Endothelial cell (in vitro differentiated cells): ENCODE results near the gene TJP1. TPM values are rescaled to one million over a fixed set of nuclear protein-coding genes. Genes with fewer than 3 reads are reported as not detected.

Experiments
- DNase-seq: peaks from one replicate; pipeline ENCODE4 v3.0.0; 2021; ENCODE audit warnings: low spot score
- H3K27ac Mint-ChIP-seq: one replicate; pipeline ENCODE4 v1.8.0; 2021; ENCODE audit warnings: mixed read lengths, inconsistent platforms; ENCODE audit not compliant: unreplicated experiment
- H3K27me3 Mint-ChIP-seq: one replicate; pipeline ENCODE4 v1.8.0; 2021; ENCODE audit warnings: mild to moderate bottlenecking, moderate library complexity, mixed read lengths, inconsistent platforms; ENCODE audit not compliant: unreplicated experiment
- H3K36me3 Mint-ChIP-seq: one replicate; pipeline ENCODE4 v1.8.0; 2021; ENCODE audit warnings: mild to moderate bottlenecking, low read depth, mixed read lengths, inconsistent platforms; ENCODE audit not compliant: unreplicated experiment
- H3K4me1 Mint-ChIP-seq: one replicate; pipeline ENCODE4 v1.8.0; 2021; ENCODE audit warnings: mild to moderate bottlenecking, mixed read lengths, inconsistent platforms; ENCODE audit not compliant: unreplicated experiment
- H3K4me3 Mint-ChIP-seq: one replicate; pipeline ENCODE4 v1.8.0; 2021; ENCODE audit warnings: mild to moderate bottlenecking, mixed read lengths, inconsistent platforms; ENCODE audit not compliant: unreplicated experiment
- H3K9me3 Mint-ChIP-seq: one replicate; pipeline ENCODE4 v1.8.0; 2021; ENCODE audit warnings: mixed read lengths, inconsistent platforms; ENCODE audit not compliant: unreplicated experiment
- total RNA-seq: library from RNA; stranded (reverse); fragmentation: NEBNext Ultra II Directional; extraction: Animal tissue kit (Norgen Biotek cat#: 25700); gene quantifications from one replicate; pipeline ENCODE4 v1.2.1, GENCODE V29; 2021; ENCODE audit not compliant: unreplicated experiment
- TF ChIP-seq, protein P1 (sequence below): fragments of 200-600 bp; sonication (generic); IDR thresholded peaks from one replicate; pipeline ENCODE4 v1.5.0; 2021; ENCODE audit warnings: antibody characterized with exemption; ENCODE audit not compliant: unreplicated experiment

Gene TJP1
- total RNA-seq, 1 donor from 2014 or later, result 473 TPM

DNA sequence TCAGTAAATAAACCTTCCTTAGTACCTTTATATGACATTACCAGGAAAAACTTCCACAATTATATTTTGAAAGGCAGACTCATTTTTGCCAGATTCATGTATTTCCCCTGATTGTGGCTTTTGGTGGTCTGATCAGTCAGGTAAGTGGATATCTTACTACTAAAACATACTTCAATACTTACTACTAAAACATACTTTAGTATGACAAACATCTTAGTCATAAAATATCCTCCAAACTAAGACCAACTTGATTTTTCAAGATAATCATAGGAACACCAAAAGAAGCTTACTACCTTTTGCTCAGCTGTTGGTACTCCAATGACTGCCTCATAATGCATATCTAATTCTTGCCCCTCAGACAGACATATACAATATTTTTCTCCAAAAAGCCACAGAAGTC, 9.3 kb downstream of the TJP1 start:
- H3K9me3 Mint-ChIP-seq, result no peaks in the 10 kb centered on the region
- peak overlapping the region; percentile 64 for H3K27ac Mint-ChIP-seq
- peak overlapping the region; percentile 16 for H3K4me3 Mint-ChIP-seq
- peaks cover 15% of the 10 kb centered on the region for H3K36me3 Mint-ChIP-seq
- H3K27me3 Mint-ChIP-seq, result peaks cover 4% of the 10 kb centered on the region
- TF ChIP-seq, protein P1, sequence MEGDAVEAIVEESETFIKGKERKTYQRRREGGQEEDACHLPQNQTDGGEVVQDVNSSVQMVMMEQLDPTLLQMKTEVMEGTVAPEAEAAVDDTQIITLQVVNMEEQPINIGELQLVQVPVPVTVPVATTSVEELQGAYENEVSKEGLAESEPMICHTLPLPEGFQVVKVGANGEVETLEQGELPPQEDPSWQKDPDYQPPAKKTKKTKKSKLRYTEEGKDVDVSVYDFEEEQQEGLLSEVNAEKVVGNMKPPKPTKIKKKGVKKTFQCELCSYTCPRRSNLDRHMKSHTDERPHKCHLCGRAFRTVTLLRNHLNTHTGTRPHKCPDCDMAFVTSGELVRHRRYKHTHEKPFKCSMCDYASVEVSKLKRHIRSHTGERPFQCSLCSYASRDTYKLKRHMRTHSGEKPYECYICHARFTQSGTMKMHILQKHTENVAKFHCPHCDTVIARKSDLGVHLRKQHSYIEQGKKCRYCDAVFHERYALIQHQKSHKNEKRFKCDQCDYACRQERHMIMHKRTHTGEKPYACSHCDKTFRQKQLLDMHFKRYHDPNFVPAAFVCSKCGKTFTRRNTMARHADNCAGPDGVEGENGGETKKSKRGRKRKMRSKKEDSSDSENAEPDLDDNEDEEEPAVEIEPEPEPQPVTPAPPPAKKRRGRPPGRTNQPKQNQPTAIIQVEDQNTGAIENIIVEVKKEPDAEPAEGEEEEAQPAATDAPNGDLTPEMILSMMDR, result no peak
- H3K4me1 Mint-ChIP-seq, result peaks cover 85% of the 10 kb centered on the region
- DNase-seq, result no peak

- Mint-ChIP-seq H3K27me3 (peaks cover 3% of the 10 kb centered on the region), H3K4me3 (peak overlapping the region; percentile 3), H3K36me3 (peaks cover 15% of the 10 kb centered on the region), H3K4me1 (peaks cover 86% of the 10 kb centered on the region), H3K27ac (peak overlapping the region; percentile 58), H3K9me3 (no peaks in the 10 kb centered on the region)
- TF ChIP-seq, protein P1, result no peak
- DNase-seq, result no peak
These were observed 9.9 kb downstream of the TJP1 start for GRCh38 chr15:29812384-29812694.

DNA sequence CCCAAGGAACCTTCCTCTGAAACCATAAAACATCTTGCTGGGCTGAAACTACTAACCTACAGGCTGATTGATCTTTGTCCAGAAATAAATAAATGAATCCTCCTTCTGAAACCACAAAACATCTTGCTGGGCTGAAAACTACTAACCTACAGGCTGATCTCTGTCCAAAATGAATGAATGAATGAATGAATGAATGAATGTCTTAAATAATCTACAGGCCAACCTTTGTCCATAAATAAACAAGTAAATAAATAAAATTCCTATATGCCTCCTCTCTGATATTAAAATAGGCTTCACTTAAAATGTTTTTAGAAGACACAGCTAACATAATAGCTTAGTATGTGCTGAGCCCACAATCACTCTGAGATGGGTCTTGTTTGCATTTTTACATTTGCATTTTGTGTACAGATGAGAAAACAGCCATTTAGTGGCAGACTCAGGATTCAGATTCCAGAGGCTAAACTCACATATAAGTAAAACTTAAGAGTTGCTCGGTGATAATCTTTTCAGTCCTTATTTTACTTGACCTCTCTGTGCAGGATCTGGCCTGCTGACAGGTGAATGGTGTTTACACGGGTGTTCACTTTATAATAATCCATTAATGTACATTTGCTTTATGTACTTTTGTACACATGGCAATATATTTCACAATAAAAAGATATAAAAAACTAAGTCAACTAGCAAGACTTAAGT, 10.4 kb downstream of the TJP1 start:
- Mint-ChIP-seq H3K4me1 (peaks cover 86% of the 10 kb centered on the region), H3K27me3 (peaks cover 3% of the 10 kb centered on the region), H3K36me3 (peaks cover 15% of the 10 kb centered on the region), H3K4me3 (peak overlapping the region; percentile 28), H3K9me3 (no peaks in the 10 kb centered on the region), H3K27ac (peak overlapping the region; percentile 19)
- TF ChIP-seq, protein P1, result no peak
- DNase-seq, result no peak

DNA sequence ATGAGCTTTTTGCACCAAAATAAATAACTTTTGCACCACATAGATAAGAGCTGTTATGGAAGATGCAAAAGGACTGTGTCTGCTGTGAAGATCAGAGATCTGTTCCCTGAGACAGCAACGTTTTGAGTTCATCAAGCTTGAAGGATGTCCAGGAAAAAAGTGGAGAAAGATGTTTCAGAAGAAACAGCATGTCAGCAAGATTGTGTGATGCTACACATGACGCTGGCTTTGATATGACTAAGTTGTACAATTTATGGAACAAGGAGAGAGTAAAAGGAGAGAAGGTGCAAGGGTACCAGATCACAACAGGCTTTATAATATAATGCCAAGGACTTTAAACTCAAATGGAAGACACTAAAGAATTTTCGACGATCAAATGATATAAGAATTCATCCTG, 16.6 kb downstream of the TJP1 start:
- no peaks in the 10 kb centered on the region for H3K9me3 Mint-ChIP-seq

More for the DNA sequence above, 16.6 kb downstream of the TJP1 start:
- DNase-seq, result no peak
- TF ChIP-seq, protein P1, result no peak
- H3K36me3 Mint-ChIP-seq, result peaks cover 12% of the 10 kb centered on the region
- H3K27ac Mint-ChIP-seq, result peak overlapping the region; percentile 20
- H3K27me3 Mint-ChIP-seq, result peaks cover 8% of the 10 kb centered on the region
- H3K4me1 Mint-ChIP-seq, result peaks cover 78% of the 10 kb centered on the region
- H3K4me3 Mint-ChIP-seq, result peak overlapping the region; percentile 5
